Measurements from ENCODE around the gene SLC16A3.
A peak's percentile ranks its signal among the peaks of the same experiment; 100 is the strongest.

SLC16A3 gene

DNA sequence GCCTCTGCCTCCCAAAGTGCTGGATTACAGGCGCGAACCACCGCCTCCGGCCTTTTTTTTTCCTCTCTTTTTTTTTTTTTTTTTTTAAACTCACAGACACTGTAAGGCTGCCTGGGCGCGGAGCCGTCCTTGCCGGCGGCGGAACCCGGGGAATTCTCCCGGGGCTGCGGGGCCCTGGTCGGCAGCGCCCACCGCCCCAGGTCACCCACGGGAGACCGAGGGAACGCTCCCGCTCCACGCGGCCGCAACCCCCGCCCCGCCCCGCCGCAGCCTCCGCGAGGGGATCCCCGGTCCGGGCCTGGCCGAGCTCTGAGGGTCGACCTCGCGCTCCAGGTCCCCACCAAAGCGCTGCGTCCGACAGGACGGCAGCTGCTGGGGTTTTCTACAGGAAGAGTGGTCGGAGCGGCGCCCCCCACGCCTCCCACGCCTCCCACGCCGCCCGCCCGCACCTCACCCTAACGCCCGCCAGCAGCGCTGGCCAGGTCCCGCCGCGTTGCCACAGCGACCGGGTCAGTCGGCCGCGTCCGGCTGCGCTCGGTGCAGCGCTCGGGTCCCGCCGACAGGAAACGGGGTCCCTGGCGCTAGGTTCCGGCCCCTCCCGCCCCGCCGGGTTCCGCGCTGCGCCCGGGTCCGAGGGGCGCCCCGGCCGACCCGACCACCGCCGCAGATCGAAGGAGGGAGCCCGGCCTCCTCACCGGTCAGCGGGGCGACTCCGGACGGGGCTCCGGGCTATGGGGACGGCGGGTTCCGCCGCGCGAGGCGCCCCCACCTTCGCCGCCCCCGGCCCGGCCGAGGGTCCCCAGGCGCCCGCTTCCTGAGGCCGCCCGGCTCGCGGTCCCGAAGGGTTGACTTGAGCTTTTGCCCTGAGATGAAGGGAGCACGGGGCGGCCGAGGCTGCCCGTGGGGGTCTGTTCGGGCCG lies 16.3 kb upstream of the SLC16A3 start, which contains the start of gene CCDC57:
Gene CCDC57 (minus strand): TSS at position 512 of the 920 bp plus-strand sequence. CDS start 10,898 bp downstream, outside the sequence.
- H3K79me2 ChIP-seq, result peaks cover 3% of the 10 kb centered on the region
- peak within 1 kb of the TSS; percentile 100 for H2AFZ ChIP-seq
- no peaks in the 10 kb centered on the region for H3K27me3 ChIP-seq (ENCODE audit: control insufficient read depth, insufficient read depth, low read length)
- TF ChIP-seq, protein P1, sequence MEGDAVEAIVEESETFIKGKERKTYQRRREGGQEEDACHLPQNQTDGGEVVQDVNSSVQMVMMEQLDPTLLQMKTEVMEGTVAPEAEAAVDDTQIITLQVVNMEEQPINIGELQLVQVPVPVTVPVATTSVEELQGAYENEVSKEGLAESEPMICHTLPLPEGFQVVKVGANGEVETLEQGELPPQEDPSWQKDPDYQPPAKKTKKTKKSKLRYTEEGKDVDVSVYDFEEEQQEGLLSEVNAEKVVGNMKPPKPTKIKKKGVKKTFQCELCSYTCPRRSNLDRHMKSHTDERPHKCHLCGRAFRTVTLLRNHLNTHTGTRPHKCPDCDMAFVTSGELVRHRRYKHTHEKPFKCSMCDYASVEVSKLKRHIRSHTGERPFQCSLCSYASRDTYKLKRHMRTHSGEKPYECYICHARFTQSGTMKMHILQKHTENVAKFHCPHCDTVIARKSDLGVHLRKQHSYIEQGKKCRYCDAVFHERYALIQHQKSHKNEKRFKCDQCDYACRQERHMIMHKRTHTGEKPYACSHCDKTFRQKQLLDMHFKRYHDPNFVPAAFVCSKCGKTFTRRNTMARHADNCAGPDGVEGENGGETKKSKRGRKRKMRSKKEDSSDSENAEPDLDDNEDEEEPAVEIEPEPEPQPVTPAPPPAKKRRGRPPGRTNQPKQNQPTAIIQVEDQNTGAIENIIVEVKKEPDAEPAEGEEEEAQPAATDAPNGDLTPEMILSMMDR (IDR thresholded peaks at IDR 0.05), result peak; percentile 8
- no peaks in the 10 kb centered on the region for H3K36me3 ChIP-seq (ENCODE audit: control insufficient read depth, insufficient read depth, low read length)
- H3K9me3 ChIP-seq (ENCODE audit: control insufficient read depth, low read length), result no peaks in the 10 kb centered on the region
- H3K4me2 ChIP-seq (ENCODE audit: low read length), result peak within 1 kb of the TSS; percentile 89
- peak within 1 kb of the TSS; percentile 65 for H3K4me3 ChIP-seq (ENCODE audit: low read depth, low read length)
- H3K27ac ChIP-seq, result peak within 1 kb of the TSS; percentile 76
- peak within 1 kb of the TSS; percentile 85 for H3K9ac ChIP-seq
- H3K4me1 ChIP-seq, result peaks cover 27% of the 10 kb centered on the region

DNA sequence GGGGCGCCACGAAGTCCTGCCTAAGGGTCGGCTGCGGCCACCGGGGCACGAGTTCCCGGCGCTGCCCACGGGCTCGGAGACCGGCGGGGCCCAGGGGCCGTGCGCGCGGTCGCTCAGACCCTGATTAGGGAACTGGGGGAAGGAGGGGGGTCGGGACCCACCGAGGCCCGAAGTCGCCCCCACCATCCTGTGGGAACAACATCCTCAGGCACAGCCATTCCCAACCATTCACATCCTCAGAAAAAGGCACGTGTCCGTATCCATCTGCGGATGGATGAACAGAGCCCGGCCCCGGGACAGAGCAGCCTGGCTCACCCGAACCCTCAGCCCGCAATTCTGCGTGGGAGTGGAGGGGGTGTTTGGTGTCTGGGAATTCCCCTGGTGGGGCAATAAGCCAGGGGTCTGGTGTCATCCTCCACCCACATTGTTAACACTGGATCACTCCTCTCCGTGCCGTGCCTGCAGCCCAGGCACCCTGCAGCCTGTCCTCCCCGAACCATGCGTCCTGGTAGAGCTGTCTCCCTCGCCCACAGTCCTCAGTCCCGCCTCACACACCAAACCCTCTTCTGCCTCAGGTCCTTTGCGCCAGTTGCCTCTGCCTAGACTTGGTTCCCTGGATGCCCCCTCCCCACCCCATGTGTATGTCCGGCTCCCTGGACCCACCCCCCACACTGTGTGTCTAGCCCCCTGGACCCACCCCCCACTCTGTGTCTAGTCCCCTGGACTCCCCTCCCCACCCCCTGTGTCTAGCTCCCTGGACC lies 15.4 kb upstream of the SLC16A3 start:
- Histone ChIP-seq H3K4me2 (ENCODE audit: low read length) (peak overlapping the region; percentile 89), H3K27ac (peak overlapping the region; percentile 76), H3K9ac (peak overlapping the region; percentile 85), H2AFZ (peak overlapping the region; percentile 100), H3K9me3 (ENCODE audit: control insufficient read depth, low read length) (no peaks in the 10 kb centered on the region), H3K36me3 (ENCODE audit: control insufficient read depth, insufficient read depth, low read length) (no peaks in the 10 kb centered on the region), H3K27me3 (ENCODE audit: control insufficient read depth, insufficient read depth, low read length) (no peaks in the 10 kb centered on the region), H3K79me2 (peaks cover 3% of the 10 kb centered on the region), H3K4me3 (ENCODE audit: low read depth, low read length) (peak overlapping the region; percentile 65), H3K4me1 (peaks cover 27% of the 10 kb centered on the region)
- TF ChIP-seq, protein P1 (IDR thresholded peaks at IDR 0.05), result no peak

DNA sequence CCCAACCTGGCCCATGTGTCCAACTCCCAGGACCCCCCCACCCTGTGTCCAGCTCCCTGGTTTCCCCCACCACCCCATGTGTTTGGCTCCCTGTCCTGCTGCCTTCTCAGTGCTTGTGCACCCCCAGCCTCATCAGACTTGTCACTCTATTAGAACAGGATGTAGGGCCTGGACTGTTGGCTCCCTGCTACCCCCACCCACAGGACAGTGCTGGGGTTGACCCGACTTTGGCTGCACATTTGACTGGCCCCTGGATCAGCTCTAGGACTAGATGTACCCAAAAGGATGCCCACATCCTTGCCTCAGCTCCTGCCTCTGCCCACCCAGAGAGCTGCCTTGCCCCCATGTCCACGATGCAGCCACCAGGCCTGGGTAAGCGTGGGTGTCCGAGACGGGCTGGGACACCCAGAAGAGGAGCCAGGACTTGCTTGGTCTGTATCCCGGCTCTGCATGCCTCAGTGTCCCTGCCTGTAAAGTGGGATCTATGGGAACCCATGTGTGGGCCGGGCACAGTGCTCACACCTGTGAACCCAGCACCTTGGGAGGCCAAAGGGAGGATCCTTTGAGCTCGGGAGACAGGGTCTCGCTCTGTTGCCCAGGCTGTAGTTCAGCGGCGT lies 14.7 kb upstream of the SLC16A3 start:
- H3K9ac ChIP-seq, result no peak overlapping the region
- no peak overlapping the region for H2AFZ ChIP-seq
- TF ChIP-seq, protein P1 (IDR thresholded peaks at IDR 0.05), result no peak
- H3K27me3 ChIP-seq (ENCODE audit: control insufficient read depth, insufficient read depth, low read length), result no peaks in the 10 kb centered on the region
- H3K36me3 ChIP-seq (ENCODE audit: control insufficient read depth, insufficient read depth, low read length), result no peaks in the 10 kb centered on the region
- H3K9me3 ChIP-seq (ENCODE audit: control insufficient read depth, low read length), result no peaks in the 10 kb centered on the region
- peaks cover 27% of the 10 kb centered on the region for H3K4me1 ChIP-seq
- no peak overlapping the region for H3K27ac ChIP-seq
- H3K79me2 ChIP-seq, result peaks cover 3% of the 10 kb centered on the region
- H3K4me3 ChIP-seq (ENCODE audit: low read depth, low read length), result no peak overlapping the region
- H3K4me2 ChIP-seq (ENCODE audit: low read length), result no peak overlapping the region

DNA sequence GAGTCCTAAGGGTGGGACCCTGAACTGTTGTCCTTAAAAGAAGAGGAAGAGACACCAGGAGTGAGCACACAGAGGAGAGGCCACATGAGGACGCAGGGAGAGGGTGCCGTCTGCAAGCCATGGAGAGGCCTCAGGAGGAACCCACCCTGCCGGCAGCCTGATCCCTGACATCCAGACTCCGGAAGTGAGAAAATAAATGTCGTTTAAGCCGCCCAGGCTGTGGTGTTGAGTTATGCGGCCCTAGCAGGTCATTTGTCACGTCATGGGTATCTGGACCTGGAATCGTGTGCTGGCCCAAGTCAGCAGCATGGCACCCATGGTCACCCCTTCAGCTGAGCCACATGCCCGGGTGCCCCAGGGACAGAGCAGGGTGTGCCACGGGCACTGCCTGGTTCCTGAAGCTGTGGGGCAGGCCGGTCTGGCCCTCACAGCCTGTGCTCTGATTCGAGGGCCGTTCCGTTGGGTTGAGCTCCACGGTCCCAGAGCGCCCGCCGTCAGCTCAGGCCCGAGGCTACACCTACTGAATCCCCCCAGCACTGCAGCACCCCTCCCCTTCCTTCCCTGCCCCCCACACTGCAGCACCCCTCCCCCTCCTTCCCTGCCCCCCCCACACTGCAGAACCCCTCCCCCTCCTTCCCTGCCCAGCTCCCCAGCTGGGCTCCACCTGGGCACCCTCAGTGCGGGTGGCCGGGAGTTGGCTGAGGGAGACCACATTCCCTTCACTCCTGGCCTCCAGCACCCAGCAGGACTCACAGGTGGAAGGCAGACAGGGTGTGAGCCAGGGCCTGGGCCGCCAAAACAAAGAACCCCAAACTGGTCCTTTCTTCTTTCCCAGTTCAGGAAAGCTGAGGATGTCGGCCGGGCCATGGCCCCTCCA lies 13.5 kb upstream of the SLC16A3 start:
- Histone ChIP-seq H2AFZ (no peak overlapping the region), H3K9me3 (ENCODE audit: control insufficient read depth, low read length) (no peaks in the 10 kb centered on the region), H3K27ac (peak overlapping the region; percentile 75), H3K4me2 (ENCODE audit: low read length) (no peak overlapping the region), H3K4me1 (peaks cover 27% of the 10 kb centered on the region), H3K9ac (no peak overlapping the region), H3K27me3 (ENCODE audit: control insufficient read depth, insufficient read depth, low read length) (no peaks in the 10 kb centered on the region), H3K36me3 (ENCODE audit: control insufficient read depth, insufficient read depth, low read length) (no peaks in the 10 kb centered on the region), H3K4me3 (ENCODE audit: low read depth, low read length) (no peak overlapping the region), H3K79me2 (peaks cover 3% of the 10 kb centered on the region)
- TF ChIP-seq, protein P1 (IDR thresholded peaks at IDR 0.05), result no peak

Measured in parathyroid adenoma (tissue), 2 donors.